ENCODE data around the gene MANF.
A peak's percentile ranks its signal among the peaks of the same experiment; 100 is the strongest.
"Not testable (repeated sequence)": the region's sequence is repeated elsewhere in the genome, so short reads cannot be mapped to it uniquely, and the experiment has no call there.

The MANF gene

GRCh38 chr3:51373658-51374421 lies 11.3 kb upstream of the MANF start:
- DNase-seq, result no peak

- no peak for DNase-seq
Observed at GRCh38 chr3:51374456-51374855, 10.6 kb upstream of the MANF start.

- DNase-seq, result no peak
Observed at GRCh38 chr3:51375136-51375535, 10.0 kb upstream of the MANF start.

GRCh38 chr3:51375571-51375970 lies 9.5 kb upstream of the MANF start:
- DNase-seq, result no peak

- no peak for DNase-seq
Observed at GRCh38 chr3:51378065-51378464, 7.0 kb upstream of the MANF start.

GRCh38 chr3:51378726-51379125 lies 6.4 kb upstream of the MANF start:
- DNase-seq, result no peak

GRCh38 chr3:51379301-51379700 lies 5.8 kb upstream of the MANF start:
- DNase-seq, result no peak

GRCh38 chr3:51379746-51380455 lies 5.2 kb upstream of the MANF start:
- no peak for DNase-seq

GRCh38 chr3:51380601-51381332 lies 4.3 kb upstream of the MANF start:
- no peak for DNase-seq

- DNase-seq, result no peak
Observed at GRCh38 chr3:51381333-51381705, 3.8 kb upstream of the MANF start.

GRCh38 chr3:51382076-51382745 lies 2.9 kb upstream of the MANF start:
- DNase-seq, result no peak

- no peak for DNase-seq
Observed at GRCh38 chr3:51382947-51383578, 2.0 kb upstream of the MANF start.

GRCh38 chr3:51384055-51384725 lies 901 bp upstream of the MANF start:
- DNase-seq, result no peak

GRCh38 chr3:51385621-51386091 lies 565 bp downstream of the MANF start:
- no peak for DNase-seq

- DNase-seq, result no peak
Observed at GRCh38 chr3:51386159-51386851, 1.2 kb downstream of the MANF start.

GRCh38 chr3:51386852-51387229 lies 1.8 kb downstream of the MANF start:
- no peak for DNase-seq

GRCh38 chr3:51387281-51387680 lies 2.2 kb downstream of the MANF start:
- not testable (repeated sequence) for DNase-seq

- no peak for DNase-seq
Observed at GRCh38 chr3:51388286-51389029, 3.4 kb downstream of the MANF start.

- DNase-seq, result peak; percentile 43 to 46
Observed at GRCh38 chr3:51389423-51390183, 4.5 kb downstream of the MANF start.

All from stimulated activated CD4-positive, alpha-beta T cell treated with anti-CD3 and anti-CD28 coated beads, Interleukin-2, amount 100 ng/mL, for 48 hours (primary cell).